ENCODE results near the gene RHBDD2.
"Not testable (repeated sequence)": the region's sequence is repeated elsewhere in the genome, so short reads cannot be mapped to it uniquely, and the experiment has no call there.

The RHBDD2 gene

DNA sequence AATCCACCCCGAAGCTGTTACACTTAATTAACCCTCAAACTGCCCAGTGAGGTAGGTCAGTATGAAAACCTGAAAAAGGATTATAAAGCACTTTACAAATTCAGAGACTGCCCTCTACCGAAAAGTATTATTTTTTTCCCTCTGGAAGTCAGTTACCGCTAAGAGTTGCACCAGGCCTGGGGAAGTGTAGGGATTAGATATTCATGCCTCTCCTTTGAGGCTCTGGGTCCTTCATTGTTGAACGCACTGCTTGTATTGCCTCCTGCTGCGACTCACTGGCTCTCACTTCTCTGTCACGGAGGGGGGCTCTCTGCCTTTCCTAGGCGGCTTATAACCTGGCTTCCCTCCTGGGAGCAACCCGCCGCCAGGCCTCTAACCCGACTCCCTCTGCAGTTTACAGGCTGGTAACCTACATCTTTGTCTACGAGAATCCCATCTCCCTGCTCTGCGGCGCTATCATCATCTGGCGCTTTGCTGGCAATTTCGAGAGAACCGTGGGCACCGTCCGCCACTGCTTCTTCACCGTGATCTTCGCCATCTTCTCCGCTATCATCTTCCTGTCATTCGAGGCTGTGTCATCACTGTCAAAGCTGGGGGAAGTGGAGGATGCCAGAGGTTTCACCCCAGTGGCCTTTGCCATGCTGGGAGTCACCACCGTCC is 2.7 kb downstream of the RHBDD2 start:
- ATAC-seq: no peak
- TF ChIP-seq, protein P1, sequence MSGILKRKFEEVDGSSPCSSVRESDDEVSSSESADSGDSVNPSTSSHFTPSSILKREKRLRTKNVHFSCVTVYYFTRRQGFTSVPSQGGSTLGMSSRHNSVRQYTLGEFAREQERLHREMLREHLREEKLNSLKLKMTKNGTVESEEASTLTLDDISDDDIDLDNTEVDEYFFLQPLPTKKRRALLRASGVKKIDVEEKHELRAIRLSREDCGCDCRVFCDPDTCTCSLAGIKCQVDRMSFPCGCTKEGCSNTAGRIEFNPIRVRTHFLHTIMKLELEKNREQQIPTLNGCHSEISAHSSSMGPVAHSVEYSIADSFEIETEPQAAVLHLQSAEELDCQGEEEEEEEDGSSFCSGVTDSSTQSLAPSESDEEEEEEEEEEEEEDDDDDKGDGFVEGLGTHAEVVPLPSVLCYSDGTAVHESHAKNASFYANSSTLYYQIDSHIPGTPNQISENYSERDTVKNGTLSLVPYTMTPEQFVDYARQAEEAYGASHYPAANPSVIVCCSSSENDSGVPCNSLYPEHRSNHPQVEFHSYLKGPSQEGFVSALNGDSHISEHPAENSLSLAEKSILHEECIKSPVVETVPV (CRISPR knock-in tag; IDR thresholded peaks at IDR 0.05): no peak
- TF ChIP-seq ZFP3 (CRISPR knock-in tag; IDR thresholded peaks at IDR 0.05): no peak
- no peak for TF ChIP-seq ZNF70 (CRISPR knock-in tag; IDR thresholded peaks at IDR 0.05)
- no peak for TF ChIP-seq CSDC2 (CRISPR knock-in tag; IDR thresholded peaks at IDR 0.05)

DNA sequence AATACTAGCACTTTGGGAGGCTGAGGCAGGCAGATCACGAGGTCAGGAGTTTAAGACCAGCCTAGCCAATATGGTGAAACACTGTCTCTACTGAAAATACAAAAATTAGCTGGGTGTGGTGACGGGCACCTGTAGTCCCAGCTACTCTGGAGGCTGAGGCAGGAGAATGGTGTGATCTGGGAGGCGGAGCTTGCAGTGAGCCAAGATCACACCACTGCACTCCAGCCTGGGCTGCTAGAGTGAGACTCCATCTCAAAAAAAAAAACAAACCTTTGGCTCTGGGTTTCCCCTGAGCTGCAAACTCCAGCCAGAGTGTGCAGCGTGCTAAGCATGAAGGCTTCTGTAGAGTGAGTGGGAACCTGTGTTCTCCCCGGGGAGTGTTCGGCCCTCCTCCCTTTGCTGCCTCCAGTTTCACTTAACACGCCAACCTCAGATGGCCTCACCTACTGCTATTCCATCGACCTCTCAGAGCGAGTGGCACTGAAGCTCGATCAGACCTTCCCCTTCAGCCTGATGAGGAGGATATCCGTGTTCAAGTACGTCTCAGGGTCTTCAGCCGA is 4.5 kb downstream of the RHBDD2 start:
- ATAC-seq: not testable (repeated sequence)

DNA sequence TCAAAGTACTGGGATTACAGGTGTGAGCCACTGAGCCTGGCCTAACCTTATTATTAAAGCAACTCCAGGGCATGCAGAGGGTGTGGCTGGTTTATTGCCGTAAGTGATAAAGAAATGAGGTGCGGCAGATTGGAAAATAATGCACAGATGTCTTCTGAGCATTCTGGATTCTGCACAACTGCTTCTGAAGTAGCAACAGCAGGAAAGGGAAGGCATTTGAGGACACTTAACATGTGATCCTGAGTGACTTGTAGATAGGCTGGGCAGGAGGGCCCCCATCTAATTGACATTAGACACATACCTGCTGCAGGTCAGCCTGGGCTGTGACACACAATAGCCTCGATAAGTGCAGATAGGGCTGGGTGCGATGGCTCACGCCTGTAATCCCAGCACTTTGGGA is 5.6 kb downstream of the RHBDD2 start:
- TF ChIP-seq ZFP3 (CRISPR knock-in tag; IDR thresholded peaks at IDR 0.05): no peak
- no peak for TF ChIP-seq ARNTL (CRISPR knock-in tag; IDR thresholded peaks at IDR 0.05; ENCODE audit: borderline replicate concordance, low read depth)
- TF ChIP-seq TOX (CRISPR knock-in tag; IDR thresholded peaks at IDR 0.05; ENCODE audit: borderline replicate concordance): no peak
- no peak for TF ChIP-seq GLIS3 (CRISPR knock-in tag; IDR thresholded peaks at IDR 0.05)
- TF ChIP-seq, protein P2, sequence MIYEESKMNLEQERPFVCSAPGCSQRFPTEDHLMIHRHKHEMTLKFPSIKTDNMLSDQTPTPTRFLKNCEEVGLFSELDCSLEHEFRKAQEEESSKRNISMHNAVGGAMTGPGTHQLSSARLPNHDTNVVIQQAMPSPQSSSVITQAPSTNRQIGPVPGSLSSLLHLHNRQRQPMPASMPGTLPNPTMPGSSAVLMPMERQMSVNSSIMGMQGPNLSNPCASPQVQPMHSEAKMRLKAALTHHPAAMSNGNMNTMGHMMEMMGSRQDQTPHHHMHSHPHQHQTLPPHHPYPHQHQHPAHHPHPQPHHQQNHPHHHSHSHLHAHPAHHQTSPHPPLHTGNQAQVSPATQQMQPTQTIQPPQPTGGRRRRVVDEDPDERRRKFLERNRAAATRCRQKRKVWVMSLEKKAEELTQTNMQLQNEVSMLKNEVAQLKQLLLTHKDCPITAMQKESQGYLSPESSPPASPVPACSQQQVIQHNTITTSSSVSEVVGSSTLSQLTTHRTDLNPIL (CRISPR knock-in tag; IDR thresholded peaks at IDR 0.05; ENCODE audit: low read depth): no peak
- TF ChIP-seq ZNF8 (CRISPR knock-in tag; IDR thresholded peaks at IDR 0.05): no peak
- TF ChIP-seq ZC3H10 (CRISPR knock-in tag; IDR thresholded peaks at IDR 0.05): no peak
- TF ChIP-seq, protein P3, sequence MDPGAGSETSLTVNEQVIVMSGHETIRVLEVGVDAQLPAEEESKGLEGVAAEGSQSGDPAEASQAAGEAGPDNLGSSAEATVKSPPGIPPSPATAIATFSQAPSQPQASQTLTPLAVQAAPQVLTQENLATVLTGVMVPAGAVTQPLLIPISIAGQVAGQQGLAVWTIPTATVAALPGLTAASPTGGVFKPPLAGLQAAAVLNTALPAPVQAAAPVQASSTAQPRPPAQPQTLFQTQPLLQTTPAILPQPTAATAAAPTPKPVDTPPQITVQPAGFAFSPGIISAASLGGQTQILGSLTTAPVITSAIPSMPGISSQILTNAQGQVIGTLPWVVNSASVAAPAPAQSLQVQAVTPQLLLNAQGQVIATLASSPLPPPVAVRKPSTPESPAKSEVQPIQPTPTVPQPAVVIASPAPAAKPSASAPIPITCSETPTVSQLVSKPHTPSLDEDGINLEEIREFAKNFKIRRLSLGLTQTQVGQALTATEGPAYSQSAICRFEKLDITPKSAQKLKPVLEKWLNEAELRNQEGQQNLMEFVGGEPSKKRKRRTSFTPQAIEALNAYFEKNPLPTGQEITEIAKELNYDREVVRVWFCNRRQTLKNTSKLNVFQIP (CRISPR knock-in tag; IDR thresholded peaks at IDR 0.05; ENCODE audit: borderline replicate concordance, low read depth): no peak
- no peak for TF ChIP-seq CSDC2 (CRISPR knock-in tag; IDR thresholded peaks at IDR 0.05)
- TF ChIP-seq ISL1 (CRISPR knock-in tag; IDR thresholded peaks at IDR 0.05): no peak
- no peak for TF ChIP-seq ZNF565 (CRISPR knock-in tag; conservative IDR thresholded peaks at IDR 0.05; ENCODE audit: low read depth)
- TF ChIP-seq, protein P4, sequence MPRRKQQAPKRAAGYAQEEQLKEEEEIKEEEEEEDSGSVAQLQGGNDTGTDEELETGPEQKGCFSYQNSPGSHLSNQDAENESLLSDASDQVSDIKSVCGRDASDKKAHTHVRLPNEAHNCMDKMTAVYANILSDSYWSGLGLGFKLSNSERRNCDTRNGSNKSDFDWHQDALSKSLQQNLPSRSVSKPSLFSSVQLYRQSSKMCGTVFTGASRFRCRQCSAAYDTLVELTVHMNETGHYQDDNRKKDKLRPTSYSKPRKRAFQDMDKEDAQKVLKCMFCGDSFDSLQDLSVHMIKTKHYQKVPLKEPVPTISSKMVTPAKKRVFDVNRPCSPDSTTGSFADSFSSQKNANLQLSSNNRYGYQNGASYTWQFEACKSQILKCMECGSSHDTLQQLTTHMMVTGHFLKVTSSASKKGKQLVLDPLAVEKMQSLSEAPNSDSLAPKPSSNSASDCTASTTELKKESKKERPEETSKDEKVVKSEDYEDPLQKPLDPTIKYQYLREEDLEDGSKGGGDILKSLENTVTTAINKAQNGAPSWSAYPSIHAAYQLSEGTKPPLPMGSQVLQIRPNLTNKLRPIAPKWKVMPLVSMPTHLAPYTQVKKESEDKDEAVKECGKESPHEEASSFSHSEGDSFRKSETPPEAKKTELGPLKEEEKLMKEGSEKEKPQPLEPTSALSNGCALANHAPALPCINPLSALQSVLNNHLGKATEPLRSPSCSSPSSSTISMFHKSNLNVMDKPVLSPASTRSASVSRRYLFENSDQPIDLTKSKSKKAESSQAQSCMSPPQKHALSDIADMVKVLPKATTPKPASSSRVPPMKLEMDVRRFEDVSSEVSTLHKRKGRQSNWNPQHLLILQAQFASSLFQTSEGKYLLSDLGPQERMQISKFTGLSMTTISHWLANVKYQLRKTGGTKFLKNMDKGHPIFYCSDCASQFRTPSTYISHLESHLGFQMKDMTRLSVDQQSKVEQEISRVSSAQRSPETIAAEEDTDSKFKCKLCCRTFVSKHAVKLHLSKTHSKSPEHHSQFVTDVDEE (CRISPR knock-in tag; IDR thresholded peaks at IDR 0.05): no peak
- TF ChIP-seq, protein P5, sequence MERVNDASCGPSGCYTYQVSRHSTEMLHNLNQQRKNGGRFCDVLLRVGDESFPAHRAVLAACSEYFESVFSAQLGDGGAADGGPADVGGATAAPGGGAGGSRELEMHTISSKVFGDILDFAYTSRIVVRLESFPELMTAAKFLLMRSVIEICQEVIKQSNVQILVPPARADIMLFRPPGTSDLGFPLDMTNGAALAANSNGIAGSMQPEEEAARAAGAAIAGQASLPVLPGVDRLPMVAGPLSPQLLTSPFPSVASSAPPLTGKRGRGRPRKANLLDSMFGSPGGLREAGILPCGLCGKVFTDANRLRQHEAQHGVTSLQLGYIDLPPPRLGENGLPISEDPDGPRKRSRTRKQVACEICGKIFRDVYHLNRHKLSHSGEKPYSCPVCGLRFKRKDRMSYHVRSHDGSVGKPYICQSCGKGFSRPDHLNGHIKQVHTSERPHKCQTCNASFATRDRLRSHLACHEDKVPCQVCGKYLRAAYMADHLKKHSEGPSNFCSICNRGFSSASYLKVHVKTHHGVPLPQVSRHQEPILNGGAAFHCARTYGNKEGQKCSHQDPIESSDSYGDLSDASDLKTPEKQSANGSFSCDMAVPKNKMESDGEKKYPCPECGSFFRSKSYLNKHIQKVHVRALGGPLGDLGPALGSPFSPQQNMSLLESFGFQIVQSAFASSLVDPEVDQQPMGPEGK (CRISPR knock-in tag; IDR thresholded peaks at IDR 0.05; ENCODE audit: borderline replicate concordance): no peak
- no peak for TF ChIP-seq OSR1 (CRISPR knock-in tag; IDR thresholded peaks at IDR 0.05)
- no peak for TF ChIP-seq ZFP30 (CRISPR knock-in tag; IDR thresholded peaks at IDR 0.05)
- TF ChIP-seq SNAI2 (CRISPR knock-in tag; IDR thresholded peaks at IDR 0.05): no peak
- TF ChIP-seq BACH2 (CRISPR knock-in tag; IDR thresholded peaks at IDR 0.05; ENCODE audit: borderline replicate concordance): no peak
- TF ChIP-seq RARB (CRISPR knock-in tag; IDR thresholded peaks at IDR 0.05): no peak
- no peak for TF ChIP-seq ESRRG (CRISPR knock-in tag; IDR thresholded peaks at IDR 0.05)
- no peak for ATAC-seq

All from SK-N-SH treated with all-trans-retinoic acid at 6 μM for 48 hours (cell line).